HEK293 (cell line): Measurements from ENCODE around the gene HM13.

Experiments used
- AEBP2 ChIP-seq: fragments of 450-650 bp; formaldehyde crosslinking; IDR thresholded peaks from 2 replicates; pipeline ENCODE4 v1.5.1; 2016; ENCODE audit warnings: missing biosample characterization, missing genetic modification characterization, borderline replicate concordance
- ATF2 ChIP-seq: fragments of 450-650 bp; formaldehyde crosslinking; IDR thresholded peaks from 2 replicates; pipeline ENCODE4 v1.5.1; 2016; ENCODE audit warnings: missing biosample characterization, missing genetic modification characterization, low read depth
- ELK4 ChIP-seq: IDR thresholded peaks from 2 replicates; pipeline ENCODE4 v1.6.1; 2011; ENCODE audit warnings: mild to moderate bottlenecking, low read depth, low read length, borderline replicate concordance
- FEZF1 ChIP-seq: fragments of 450-650 bp; formaldehyde crosslinking; IDR thresholded peaks from 2 replicates; pipeline ENCODE4 v1.5.1; 2016; ENCODE audit warnings: missing biosample characterization, missing genetic modification characterization
- GLI4 ChIP-seq: fragments of 450-650 bp; formaldehyde crosslinking; IDR thresholded peaks from 2 replicates; pipeline ENCODE4 v1.5.1; 2016; ENCODE audit warnings: missing biosample characterization, missing genetic modification characterization
- INSM2 ChIP-seq: fragments of 450-650 bp; formaldehyde crosslinking; IDR thresholded peaks from 2 replicates; pipeline ENCODE4 v1.5.1; 2016; ENCODE audit warnings: missing biosample characterization, missing genetic modification characterization
- PRDM4 ChIP-seq: fragments of 450-650 bp; formaldehyde crosslinking; IDR thresholded peaks from 2 replicates; pipeline ENCODE4 v1.5.1; 2017; ENCODE audit warnings: missing biosample characterization, missing genetic modification characterization
- SALL2 ChIP-seq: fragments of 450-650 bp; formaldehyde crosslinking; IDR thresholded peaks from 2 replicates; pipeline ENCODE4 v1.5.0; 2017; ENCODE audit warnings: missing biosample characterization, mild to moderate bottlenecking, missing genetic modification characterization, borderline replicate concordance
- SCRT1 ChIP-seq: fragments of 450-650 bp; formaldehyde crosslinking; IDR thresholded peaks from 2 replicates; pipeline ENCODE4 v1.5.1; 2016; ENCODE audit warnings: missing biosample characterization, missing genetic modification characterization, borderline replicate concordance
- SP7 ChIP-seq: fragments of 450-650 bp; formaldehyde crosslinking; IDR thresholded peaks from 2 replicates; pipeline ENCODE4 v1.5.1; 2016; ENCODE audit warnings: missing biosample characterization, missing genetic modification characterization
- TSHZ1 ChIP-seq: fragments of 450-650 bp; formaldehyde crosslinking; IDR thresholded peaks from 2 replicates; pipeline ENCODE4 v1.5.1; 2016; ENCODE audit warnings: missing biosample characterization, missing genetic modification characterization, borderline replicate concordance
- ZBTB11 ChIP-seq: fragments of 450-650 bp; formaldehyde crosslinking; conservative IDR thresholded peaks from 2 replicates; pipeline ENCODE4 v1.5.1; 2016; ENCODE audit warnings: low read depth, missing biosample characterization, missing genetic modification characterization
- ZBTB20 ChIP-seq: fragments of 450-650 bp; formaldehyde crosslinking; IDR thresholded peaks from 2 replicates; pipeline ENCODE4 v1.5.1; 2016; ENCODE audit warnings: missing biosample characterization, missing genetic modification characterization
- ZNF16 ChIP-seq: fragments of 450-650 bp; formaldehyde crosslinking; IDR thresholded peaks from 2 replicates; pipeline ENCODE4 v1.5.1; 2016; ENCODE audit warnings: low read depth, missing biosample characterization, missing genetic modification characterization
- ZNF174 ChIP-seq: fragments of 450-650 bp; formaldehyde crosslinking; IDR thresholded peaks from 2 replicates; pipeline ENCODE4 v1.5.0; 2017; ENCODE audit warnings: missing biosample characterization, mild to moderate bottlenecking, missing genetic modification characterization
- ZNF2 ChIP-seq: fragments of 450-650 bp; formaldehyde crosslinking; IDR thresholded peaks from 2 replicates; pipeline ENCODE4 v1.5.1; 2016; ENCODE audit warnings: missing biosample characterization, missing genetic modification characterization
- ZNF311 ChIP-seq: fragments of 450-650 bp; formaldehyde crosslinking; IDR thresholded peaks from 2 replicates; pipeline ENCODE4 v1.5.1; 2017; ENCODE audit warnings: missing biosample characterization, missing genetic modification characterization, borderline replicate concordance
- ZNF335 ChIP-seq: fragments of 450-650 bp; formaldehyde crosslinking; conservative IDR thresholded peaks from 2 replicates; pipeline ENCODE4 v1.5.1; 2016; ENCODE audit warnings: missing biosample characterization, missing genetic modification characterization
- ZNF350 ChIP-seq: fragments of 450-650 bp; formaldehyde crosslinking; IDR thresholded peaks from 2 replicates; pipeline ENCODE4 v1.5.0; 2017; ENCODE audit warnings: missing biosample characterization, mild to moderate bottlenecking, missing genetic modification characterization
- ZNF792 ChIP-seq: fragments of 450-650 bp; formaldehyde crosslinking; IDR thresholded peaks from 2 replicates; pipeline ENCODE4 v1.5.1; 2016; ENCODE audit warnings: missing biosample characterization, missing genetic modification characterization
- ZNF837 ChIP-seq: fragments of 450-650 bp; formaldehyde crosslinking; IDR thresholded peaks from 2 replicates; pipeline ENCODE4 v1.5.1; 2016; ENCODE audit warnings: missing biosample characterization, missing genetic modification characterization
- ZSCAN16 ChIP-seq: fragments of 450-650 bp; formaldehyde crosslinking; IDR thresholded peaks from 2 replicates; pipeline ENCODE4 v1.5.1; 2016; ENCODE audit warnings: missing biosample characterization, missing genetic modification characterization
- ZXDB ChIP-seq: fragments of 450-650 bp; formaldehyde crosslinking; IDR thresholded peaks from 2 replicates; pipeline ENCODE4 v1.5.1; 2016; ENCODE audit warnings: missing biosample characterization, missing genetic modification characterization

Gene HM13

GRCh38 chr20:31572701-31573554 is 58.7 kb downstream of the HM13 start (continued):
- TF ChIP-seq ZNF311 (tag by site-specific recombination) = no peak
- no peak for TF ChIP-seq SCRT1
- peak; percentile 94 for TF ChIP-seq PRDM4
- no peak for TF ChIP-seq ZNF792 (tag by site-specific recombination)
- no peak for TF ChIP-seq ZNF350
- TF ChIP-seq ELK4 = no peak
- TF ChIP-seq ZBTB11 = no peak; the same call in 1 of the 2 replicates
- peak; percentile 67 for TF ChIP-seq FEZF1
- TF ChIP-seq ZNF837 (tag by site-specific recombination) = no peak
- no peak for TF ChIP-seq ATF2 (tag by site-specific recombination)
- no peak for TF ChIP-seq SALL2
- TF ChIP-seq GLI4 (tag by site-specific recombination) = no peak
- TF ChIP-seq ZSCAN16 (tag by site-specific recombination) = no peak
- peak; percentile 76; the same call in 1 of the 2 replicates for TF ChIP-seq ZBTB20
- no peak; the same call in 1 of the 2 replicates for TF ChIP-seq TSHZ1 (tag by site-specific recombination)
- peak; percentile 26; the same call in 1 of the 2 replicates for TF ChIP-seq ZNF2 (tag by site-specific recombination)
- no peak for TF ChIP-seq ZNF16 (tag by site-specific recombination)
- TF ChIP-seq SP7 = peak; percentile 87
- TF ChIP-seq ZNF335 = peak; percentile 84
- TF ChIP-seq AEBP2 (tag by site-specific recombination) = no peak
- TF ChIP-seq INSM2 (tag by site-specific recombination) = peak; percentile 87
- TF ChIP-seq ZXDB (tag by site-specific recombination) = peak; percentile 95
- TF ChIP-seq ZNF174 (tag by site-specific recombination) = no peak
